ENCODE data around the gene ABCC1.

Gene ABCC1

GRCh38 chr16:15988268-15989013 lies 39.0 kb downstream of the ABCC1 start:
- Histone ChIP-seq H3K4me3 (ENCODE audit: control insufficient read depth in 1 of 7, extremely low read depth in 1 of 7, insufficient read depth in 4 of 7, low read depth in 2 of 7, low read length in 6 of 7) (no peak overlapping the region), H3K9me3 (ENCODE audit: control extremely low read depth in 1 of 5, control insufficient read depth in 4 of 5, insufficient read depth in 2 of 5, low read depth in 1 of 5, low read length in 4 of 5) (no peaks in the 10 kb centered on the region), H3K36me3 (ENCODE audit: control insufficient read depth in 4 of 4, insufficient read depth in 4 of 4, low read length in 3 of 4) (peaks cover 4 to 20% (median 14%) of the 10 kb centered on the region in 4 experiments), H3K27me3 (replicated peaks in 2 of 5; ENCODE audit: control insufficient read depth in 4 of 5, insufficient read depth in 5 of 5, low read length in 4 of 5) (no peaks in the 10 kb centered on the region), H3K4me1 (ENCODE audit: control extremely low read depth in 1 of 4, control insufficient read depth in 4 of 4, insufficient read depth in 4 of 4, low read length in 3 of 4) (peaks cover 3 to 62% (median 35%) of the 10 kb centered on the region in 4 experiments), H3K27ac (ENCODE audit: insufficient read depth in 1 of 2, low read depth in 1 of 2, low read length in 2 of 2, poor library complexity in 1 of 2, severe bottlenecking in 2 of 2) (peak overlapping the region; percentile 47 to 77)
- POLR2A ChIA-PET = interaction anchor here (0.6 to 2.2 kb wide), 5 partner anchors 10 to 114 kb away, joined by 3 to 10 read pairs (median 4); no protein-coding TSS in a partner anchor
- CTCF ChIA-PET = interaction anchor here (0.7 to 1.3 kb wide), 2 partner anchors 10 to 57 kb away, joined by 3 to 5 read pairs; no protein-coding TSS in a partner anchor
- 11% methylated on average over 4 of the region's 5 CpGs for WGBS (ENCODE audit: insufficient coverage)
- peak; percentile 67 to 87 (median 80) for DNase-seq

GRCh38 chr16:15990902-15991301 lies 41.5 kb downstream of the ABCC1 start:
- H3K9me3 ChIP-seq (ENCODE audit: control extremely low read depth in 1 of 5, control insufficient read depth in 4 of 5, insufficient read depth in 2 of 5, low read depth in 1 of 5, low read length in 4 of 5) = no peaks in the 10 kb centered on the region
- no peak for DNase-seq
- peaks cover 4 to 34% (median 14%) of the 10 kb centered on the region in 4 experiments for H3K36me3 ChIP-seq (ENCODE audit: control insufficient read depth in 4 of 4, insufficient read depth in 4 of 4, low read length in 3 of 4)
- POLR2A ChIA-PET = no interaction called here
- peaks cover 3 to 51% (median 31%) of the 10 kb centered on the region in 4 experiments for H3K4me1 ChIP-seq (ENCODE audit: control extremely low read depth in 1 of 4, control insufficient read depth in 4 of 4, insufficient read depth in 4 of 4, low read length in 3 of 4)
- WGBS (ENCODE audit: insufficient coverage) = 89% methylated on average over 12 of the region's 14 CpGs
- CTCF ChIA-PET = no interaction called here
- H3K27ac ChIP-seq (ENCODE audit: insufficient read depth in 1 of 2, low read depth in 1 of 2, low read length in 2 of 2, poor library complexity in 1 of 2, severe bottlenecking in 2 of 2) = peak overlapping the region in 1 of 2 experiments; percentile 55
- H3K4me3 ChIP-seq (ENCODE audit: control insufficient read depth in 1 of 7, extremely low read depth in 1 of 7, insufficient read depth in 4 of 7, low read depth in 2 of 7, low read length in 6 of 7) = no peak overlapping the region
- H3K27me3 ChIP-seq (replicated peaks in 2 of 5; ENCODE audit: control insufficient read depth in 4 of 5, insufficient read depth in 5 of 5, low read length in 4 of 5) = no peaks in the 10 kb centered on the region

GRCh38 chr16:15993128-15993527 lies 43.7 kb downstream of the ABCC1 start:
- peaks cover 3 to 55% (median 39%) of the 10 kb centered on the region in 4 experiments for H3K4me1 ChIP-seq (ENCODE audit: control extremely low read depth in 1 of 4, control insufficient read depth in 4 of 4, insufficient read depth in 4 of 4, low read length in 3 of 4)
- ChIA-PET POLR2A (no interaction called here), CTCF (interaction anchor here (1.1 kb wide), 1 partner anchor 21 kb away, joined by 4 read pairs; no protein-coding TSS in a partner anchor)
- H3K4me3 ChIP-seq (ENCODE audit: control insufficient read depth in 1 of 7, extremely low read depth in 1 of 7, insufficient read depth in 4 of 7, low read depth in 2 of 7, low read length in 6 of 7) = no peak overlapping the region
- no peaks in the 10 kb centered on the region for H3K9me3 ChIP-seq (ENCODE audit: control extremely low read depth in 1 of 5, control insufficient read depth in 4 of 5, insufficient read depth in 2 of 5, low read depth in 1 of 5, low read length in 4 of 5)
- no peaks in the 10 kb centered on the region for H3K27me3 ChIP-seq (replicated peaks in 2 of 5; ENCODE audit: control insufficient read depth in 4 of 5, insufficient read depth in 5 of 5, low read length in 4 of 5)
- WGBS (ENCODE audit: insufficient coverage) = 95% methylated on average over 4 of the region's 4 CpGs
- H3K27ac ChIP-seq (ENCODE audit: insufficient read depth in 1 of 2, low read depth in 1 of 2, low read length in 2 of 2, poor library complexity in 1 of 2, severe bottlenecking in 2 of 2) = no peak overlapping the region
- H3K36me3 ChIP-seq (ENCODE audit: control insufficient read depth in 4 of 4, insufficient read depth in 4 of 4, low read length in 3 of 4) = peaks cover 4 to 41% (median 16%) of the 10 kb centered on the region in 4 experiments
- no peak for DNase-seq

GRCh38 chr16:15993541-15993940 lies 44.1 kb downstream of the ABCC1 start:
- no peak overlapping the region for H3K27ac ChIP-seq (ENCODE audit: insufficient read depth in 1 of 2, low read depth in 1 of 2, low read length in 2 of 2, poor library complexity in 1 of 2, severe bottlenecking in 2 of 2)
- H3K4me1 ChIP-seq (ENCODE audit: control extremely low read depth in 1 of 4, control insufficient read depth in 4 of 4, insufficient read depth in 4 of 4, low read length in 3 of 4) = peaks cover 0 to 55% (median 39%) of the 10 kb centered on the region in 4 experiments
- peaks cover 4 to 41% (median 16%) of the 10 kb centered on the region in 4 experiments for H3K36me3 ChIP-seq (ENCODE audit: control insufficient read depth in 4 of 4, insufficient read depth in 4 of 4, low read length in 3 of 4)
- no peaks in the 10 kb centered on the region for H3K9me3 ChIP-seq (ENCODE audit: control extremely low read depth in 1 of 5, control insufficient read depth in 4 of 5, insufficient read depth in 2 of 5, low read depth in 1 of 5, low read length in 4 of 5)
- WGBS (ENCODE audit: insufficient coverage) = 98% methylated on average over 6 of the region's 8 CpGs
- ChIA-PET CTCF (no interaction called here), POLR2A (no interaction called here)
- H3K4me3 ChIP-seq (ENCODE audit: control insufficient read depth in 1 of 7, extremely low read depth in 1 of 7, insufficient read depth in 4 of 7, low read depth in 2 of 7, low read length in 6 of 7) = no peak overlapping the region
- H3K27me3 ChIP-seq (replicated peaks in 2 of 5; ENCODE audit: control insufficient read depth in 4 of 5, insufficient read depth in 5 of 5, low read length in 4 of 5) = no peaks in the 10 kb centered on the region
- no peak for DNase-seq

GRCh38 chr16:15993946-15994665 lies 44.7 kb downstream of the ABCC1 start:
- ChIA-PET POLR2A (no interaction called here), CTCF (interaction anchor here (0.8 kb wide), 1 partner anchor 58 kb away, joined by 3 read pairs; no protein-coding TSS in a partner anchor)
- Histone ChIP-seq H3K27ac (ENCODE audit: insufficient read depth in 1 of 2, low read depth in 1 of 2, low read length in 2 of 2, poor library complexity in 1 of 2, severe bottlenecking in 2 of 2) (no peak overlapping the region), H3K36me3 (ENCODE audit: control insufficient read depth in 4 of 4, insufficient read depth in 4 of 4, low read length in 3 of 4) (peaks cover 4 to 41% (median 16%) of the 10 kb centered on the region in 4 experiments), H3K4me3 (ENCODE audit: control insufficient read depth in 1 of 7, extremely low read depth in 1 of 7, insufficient read depth in 4 of 7, low read depth in 2 of 7, low read length in 6 of 7) (no peak overlapping the region), H3K4me1 (ENCODE audit: control extremely low read depth in 1 of 4, control insufficient read depth in 4 of 4, insufficient read depth in 4 of 4, low read length in 3 of 4) (peaks cover 0 to 55% (median 39%) of the 10 kb centered on the region in 4 experiments), H3K9me3 (ENCODE audit: control extremely low read depth in 1 of 5, control insufficient read depth in 4 of 5, insufficient read depth in 2 of 5, low read depth in 1 of 5, low read length in 4 of 5) (no peaks in the 10 kb centered on the region), H3K27me3 (replicated peaks in 2 of 5; ENCODE audit: control insufficient read depth in 4 of 5, insufficient read depth in 5 of 5, low read length in 4 of 5) (no peaks in the 10 kb centered on the region)
- DNase-seq = no peak
- 99% methylated on average over 8 of the region's 9 CpGs for WGBS (ENCODE audit: insufficient coverage)

GRCh38 chr16:15996432-15997109 lies 47.2 kb downstream of the ABCC1 start:
- ChIA-PET CTCF (interaction anchor here (1.2 to 2.5 kb wide), 4 partner anchors 23 to 94 kb away, joined by 3 to 7 read pairs (median 5); no protein-coding TSS in a partner anchor), POLR2A (interaction anchor here (2.2 kb wide), 1 partner anchor 108 kb away, joined by 6 read pairs; the partner anchor contains the start of gene CEP20)
- H3K27me3 ChIP-seq (replicated peaks in 2 of 5; ENCODE audit: control insufficient read depth in 4 of 5, insufficient read depth in 5 of 5, low read length in 4 of 5) = no peaks in the 10 kb centered on the region
- peak overlapping the region in 1 of 2 experiments; percentile 92 for H3K27ac ChIP-seq (ENCODE audit: insufficient read depth in 1 of 2, low read depth in 1 of 2, low read length in 2 of 2, poor library complexity in 1 of 2, severe bottlenecking in 2 of 2)
- H3K9me3 ChIP-seq (ENCODE audit: control extremely low read depth in 1 of 5, control insufficient read depth in 4 of 5, insufficient read depth in 2 of 5, low read depth in 1 of 5, low read length in 4 of 5) = no peaks in the 10 kb centered on the region
- no peak for DNase-seq
- H3K36me3 ChIP-seq (ENCODE audit: control insufficient read depth in 4 of 4, insufficient read depth in 4 of 4, low read length in 3 of 4) = peaks cover 3 to 38% (median 13%) of the 10 kb centered on the region in 4 experiments
- no peak overlapping the region for H3K4me3 ChIP-seq (ENCODE audit: control insufficient read depth in 1 of 7, extremely low read depth in 1 of 7, insufficient read depth in 4 of 7, low read depth in 2 of 7, low read length in 6 of 7)
- peaks cover 4 to 58% (median 49%) of the 10 kb centered on the region in 4 experiments for H3K4me1 ChIP-seq (ENCODE audit: control extremely low read depth in 1 of 4, control insufficient read depth in 4 of 4, insufficient read depth in 4 of 4, low read length in 3 of 4)
- 94% methylated on average over 5 of the region's 8 CpGs for WGBS (ENCODE audit: insufficient coverage)

Measured in common myeloid progenitor, CD34-positive (primary cell).